NT2/D1 (cell line): Measurements from ENCODE around the gene OR51L1.

Experiments
- YY1 ChIP-seq: IDR thresholded peaks from 2 replicates; pipeline ENCODE4 v1.6.1; 2011; ENCODE audit not compliant: insufficient read length, insufficient read depth
- ZNF274 ChIP-seq: IDR thresholded peaks from 2 replicates; pipeline ENCODE4 v1.6.1; 2011; ENCODE audit warnings: mild to moderate bottlenecking, low read depth, low read length

GRCh38 chr11:5037926-5038325 lies 43.3 kb downstream of the OR51L1 start:
- no peak for TF ChIP-seq YY1
- no peak for TF ChIP-seq ZNF274
